Measurements from ENCODE around the gene STAG1.

- TF ChIP-seq CTCF (IDR thresholded peaks at IDR 0.05) (no peak), POLR2A (IDR thresholded peaks at IDR 0.05) (no peak)
Measured at GRCh38 chr3:136792556-136793330, 40.6 kb upstream of the STAG1 start.

Measured in body of pancreas (tissue), 4 donors.